Stimulated activated CD8-positive, alpha-beta memory T cell treated with anti-CD3 and anti-CD28 coated beads, Interleukin-7, amount 100 ng/mL, for 4 hours (primary cell): ENCODE results near the gene FLT4.

Experiments used
- DNase-seq, 2 donors: peaks; one replicate each; pipeline ENCODE4 v3.0.0-alpha.2; 2020; ENCODE audit warnings: low read depth in 2 of 2

FLT4 gene

DNA sequence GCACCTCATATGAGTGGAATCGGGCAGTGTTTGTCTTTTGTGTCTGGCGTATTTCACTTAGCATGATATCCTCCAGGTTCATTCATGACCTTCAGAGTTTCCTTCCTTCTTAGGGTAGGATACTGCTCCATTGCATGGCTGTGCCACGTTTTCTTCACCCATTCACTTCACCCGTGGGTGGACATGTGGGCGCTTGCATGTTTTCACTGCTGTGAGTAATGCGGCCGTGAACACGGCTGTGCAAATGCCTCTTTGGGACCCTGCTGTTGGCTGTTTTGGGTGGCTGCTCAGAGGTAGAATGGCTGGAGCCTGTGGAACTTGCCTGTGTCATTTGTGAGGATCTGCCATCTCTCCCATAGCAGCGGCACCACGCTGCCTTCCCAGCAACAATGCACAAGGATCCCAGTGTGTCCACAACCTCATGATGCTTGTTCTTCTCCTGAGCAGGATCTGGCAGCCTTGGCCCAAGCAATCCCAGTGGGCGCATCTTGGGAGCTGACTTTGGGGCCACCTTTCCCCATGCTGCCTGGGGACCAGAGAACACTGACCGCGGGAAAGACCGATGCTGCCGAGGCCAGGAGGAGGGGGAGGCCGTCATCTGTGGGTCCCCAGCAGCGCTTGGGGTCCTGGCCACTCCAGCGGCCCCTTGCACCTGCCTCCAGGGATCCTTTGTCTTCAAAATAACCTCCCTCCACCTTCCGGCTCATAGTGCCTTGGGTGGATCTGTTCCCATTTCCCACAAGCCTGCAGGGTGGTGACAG is 55.8 kb downstream of the FLT4 start:
- DNase-seq = no peak

GRCh38 chr5:180592176-180592575 is 57.2 kb downstream of the FLT4 start:
- no peak for DNase-seq

GRCh38 chr5:180591311-180591887 is 58.0 kb downstream of the FLT4 start, which contains the start of gene SCGB3A1:
Gene SCGB3A1, minus strand, starts transcription at chr5:180591499. Its CDS starts 37 bp downstream, at chr5:180591462.
- DNase-seq = no peak

DNA sequence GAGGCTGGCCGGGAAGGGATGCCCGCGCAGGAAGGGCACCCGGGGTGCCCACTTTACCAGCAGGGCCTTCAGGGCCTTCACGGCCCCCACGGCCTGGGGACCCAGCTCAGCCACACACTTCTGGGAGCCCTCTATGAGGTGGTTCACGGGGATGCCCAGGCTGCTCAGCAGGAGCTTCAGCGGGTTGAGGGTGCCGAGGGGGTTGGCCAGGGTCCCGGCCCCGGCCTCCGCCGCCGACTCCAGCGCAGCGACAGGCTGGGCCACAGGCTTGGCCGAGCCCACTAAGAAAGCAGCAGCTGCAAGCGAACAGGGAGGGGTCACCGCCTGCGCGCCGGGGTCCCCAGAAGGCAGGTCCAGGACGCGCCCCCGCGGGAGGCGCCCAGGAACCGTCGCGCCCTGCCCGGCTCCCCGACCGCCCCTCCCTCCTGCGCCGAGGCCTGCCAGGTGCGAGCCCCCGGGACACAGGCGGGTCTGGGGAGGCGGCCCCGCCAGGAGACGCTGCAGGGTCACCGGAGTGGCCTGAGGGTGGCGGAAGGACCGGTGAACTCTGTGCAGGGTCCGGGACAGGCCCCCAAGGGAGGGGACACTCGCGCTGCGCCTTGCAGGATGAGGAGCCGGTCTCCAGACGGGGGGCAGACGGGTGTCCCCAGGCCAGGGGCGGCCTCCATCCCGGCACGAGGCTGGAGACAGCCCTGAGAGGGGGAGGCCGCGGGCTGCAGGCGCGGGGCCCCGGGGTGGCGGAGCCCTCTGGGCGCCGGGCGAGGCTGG is 58.7 kb downstream of the FLT4 start:
- DNase-seq = no peak

GRCh38 chr5:180589771-180590542 is 59.4 kb downstream of the FLT4 start:
- no peak for DNase-seq

- DNase-seq = no peak
Measured at GRCh38 chr5:180586870-180587269, 62.5 kb downstream of the FLT4 start.

DNA sequence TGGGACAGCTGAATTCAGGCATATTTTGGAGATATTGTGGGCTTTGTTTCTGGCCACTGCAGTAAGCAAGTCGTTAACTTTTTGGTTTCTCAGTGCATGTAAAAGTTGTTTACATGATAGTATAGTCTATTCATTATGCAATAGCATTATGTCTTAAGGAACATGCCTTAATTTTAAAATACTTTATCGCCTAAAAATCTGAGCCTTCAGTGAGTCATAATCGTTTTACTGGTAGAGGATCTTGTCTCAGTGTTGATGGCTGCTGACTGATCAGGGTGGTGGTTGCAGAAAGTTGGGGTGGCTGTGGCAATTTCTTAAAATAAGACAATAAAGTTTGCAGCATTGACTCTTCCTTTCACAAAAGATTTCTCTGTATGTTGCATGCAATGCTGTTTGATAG is 63.2 kb downstream of the FLT4 start:
- DNase-seq = no peak

DNA sequence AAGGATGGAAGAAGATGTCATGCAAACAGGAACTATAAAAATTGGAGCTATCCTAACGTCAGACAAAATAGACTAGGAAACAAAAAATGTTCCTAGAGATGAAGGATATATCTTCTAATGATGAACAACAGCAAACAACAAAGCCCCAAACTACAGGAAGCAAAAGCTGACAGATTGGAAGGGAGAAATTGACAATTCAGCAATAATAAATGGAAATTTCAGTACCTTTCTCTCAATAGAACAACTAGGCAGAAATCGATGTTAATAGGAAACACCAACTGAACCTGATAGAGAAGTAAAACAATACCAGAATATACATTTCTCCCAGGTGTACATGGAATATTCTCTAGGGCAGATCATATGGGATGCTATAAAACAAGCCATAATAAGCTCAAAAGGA is 65.7 kb downstream of the FLT4 start:
- no peak for DNase-seq

DNA sequence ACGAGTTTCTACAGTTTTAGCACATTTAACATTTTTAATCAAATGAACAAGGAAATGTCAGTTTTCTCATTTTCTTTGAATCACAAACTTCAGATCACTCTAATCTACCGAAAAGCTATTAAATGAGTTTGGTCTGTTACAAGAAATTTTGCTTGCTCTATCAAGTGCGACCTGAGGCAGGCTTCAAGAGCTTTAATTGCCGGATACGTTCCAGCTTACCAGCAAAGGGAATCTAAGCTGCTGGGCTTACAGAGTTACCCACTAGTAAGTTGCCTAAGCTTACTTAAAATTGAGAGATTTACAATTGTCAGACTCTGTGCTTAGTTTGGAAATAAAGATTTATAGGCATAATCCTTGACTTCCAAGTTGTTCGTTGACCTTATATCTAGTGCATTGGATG is 68.7 kb downstream of the FLT4 start:
- no peak for DNase-seq

- DNase-seq = no peak
Measured at GRCh38 chr5:180575571-180575970, 73.8 kb downstream of the FLT4 start.

GRCh38 chr5:180568914-180569313 is 80.5 kb downstream of the FLT4 start:
- no peak for DNase-seq

DNA sequence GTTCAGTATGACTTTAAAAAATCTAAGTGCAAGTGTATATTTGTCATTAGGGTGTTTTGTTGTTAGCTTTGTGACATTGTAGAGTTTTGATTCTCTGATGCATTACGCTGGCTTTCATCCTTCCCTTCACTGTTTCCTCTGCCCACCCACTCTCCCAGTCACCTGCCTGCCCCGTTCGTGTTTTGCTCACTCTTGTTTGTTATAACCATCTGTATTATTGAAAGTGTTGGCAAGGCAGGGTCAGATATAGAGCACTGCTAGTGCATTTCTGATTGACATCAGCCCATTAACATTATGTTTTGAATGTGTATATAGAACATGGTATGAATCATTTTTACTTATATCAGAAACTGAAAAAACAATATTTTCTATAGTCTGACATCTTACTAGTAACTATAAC is 85.4 kb downstream of the FLT4 start:
- DNase-seq = no peak

DNA sequence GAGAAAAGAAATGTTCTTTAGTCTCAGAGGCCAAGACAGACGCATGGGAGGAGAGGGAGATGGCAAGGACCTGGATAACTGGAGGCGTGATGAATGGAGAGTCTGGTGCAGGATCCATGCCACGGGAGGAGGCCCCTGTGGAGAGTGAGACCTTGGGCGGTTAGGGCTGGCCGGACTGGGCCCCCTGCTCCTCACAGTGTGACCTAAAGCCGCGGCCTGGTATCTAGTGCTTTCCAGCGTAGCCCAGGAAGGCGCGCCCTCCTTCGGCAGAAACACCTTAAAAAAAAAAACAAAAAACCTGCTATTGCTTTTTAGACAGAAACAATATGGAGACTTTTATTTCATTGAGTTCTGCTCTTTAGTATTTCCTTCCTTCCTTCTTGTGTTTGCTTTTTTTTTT is 91.2 kb downstream of the FLT4 start:
- no peak for DNase-seq

- no peak for DNase-seq
Measured at GRCh38 chr5:180557217-180557809, 92.1 kb downstream of the FLT4 start.

DNA sequence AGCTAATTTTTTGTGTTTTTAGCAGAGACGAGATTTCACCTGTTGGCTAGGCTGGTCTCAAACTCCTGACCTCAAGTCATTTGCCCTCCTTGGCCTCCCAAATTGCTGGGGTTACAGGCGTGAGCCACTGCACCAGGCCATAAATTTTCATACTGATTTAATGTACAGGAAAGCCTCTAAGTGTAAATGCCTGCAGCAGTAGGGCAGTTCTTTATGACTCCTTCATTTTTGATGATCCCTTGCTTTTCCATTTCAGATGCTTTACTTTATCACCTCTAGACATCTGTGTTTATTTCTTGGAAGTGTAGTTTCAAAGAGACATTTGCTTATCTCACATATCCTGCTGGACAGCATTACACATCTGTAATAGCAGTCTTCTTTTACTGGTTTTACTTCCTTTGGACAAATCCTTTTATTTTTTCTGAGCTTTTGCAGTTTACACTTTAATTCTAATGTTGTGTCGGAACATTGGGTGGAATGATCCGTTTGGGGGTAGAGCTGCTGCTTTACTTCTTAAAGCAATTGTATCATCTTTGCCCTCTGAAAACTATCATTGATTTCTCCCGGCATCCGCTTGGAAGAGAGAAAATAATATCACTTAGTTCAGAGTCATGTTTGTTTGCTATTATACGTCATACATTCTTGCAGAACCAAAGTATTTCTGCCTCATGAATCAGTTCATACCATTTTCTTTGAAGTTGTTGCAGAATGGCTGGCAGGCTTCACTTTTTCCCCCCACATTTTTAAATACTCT is 94.1 kb downstream of the FLT4 start:
- DNase-seq = no peak

DNA sequence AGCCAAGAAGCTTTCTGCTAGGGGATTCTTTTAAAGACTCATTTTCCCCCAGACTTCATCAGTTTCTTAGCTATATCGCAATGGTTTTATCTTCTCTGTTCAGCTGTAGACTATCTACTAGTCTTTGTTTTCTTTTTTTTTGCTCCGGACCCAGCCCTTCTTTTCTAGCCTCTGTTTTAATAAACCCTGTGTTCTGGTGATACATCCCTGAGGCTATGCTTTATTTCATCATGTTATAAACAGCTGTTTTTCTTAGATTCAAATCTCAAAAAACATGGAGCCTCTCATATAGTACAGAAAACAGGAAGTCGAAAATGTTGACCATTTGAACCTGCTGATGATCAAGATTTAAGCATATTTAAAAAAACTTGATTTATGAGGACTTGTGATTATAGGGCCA is 95.9 kb downstream of the FLT4 start:
- DNase-seq = no peak
